ENCODE results near the gene CATSPERD.
"Not testable (repeated sequence)": the region's sequence is repeated elsewhere in the genome, so short reads cannot be mapped to it uniquely, and the experiment has no call there.

CATSPERD gene

GRCh38 chr19:5762608-5763217 is 42.3 kb downstream of the CATSPERD start:
- no peak for DNase-seq (ENCODE audit: insufficient read length, low spot score)
- no peak for TF ChIP-seq POLR2A (IDR thresholded peaks at IDR 0.05; ENCODE audit: low read depth, low read length)
- no peak for FAIRE-seq

DNA sequence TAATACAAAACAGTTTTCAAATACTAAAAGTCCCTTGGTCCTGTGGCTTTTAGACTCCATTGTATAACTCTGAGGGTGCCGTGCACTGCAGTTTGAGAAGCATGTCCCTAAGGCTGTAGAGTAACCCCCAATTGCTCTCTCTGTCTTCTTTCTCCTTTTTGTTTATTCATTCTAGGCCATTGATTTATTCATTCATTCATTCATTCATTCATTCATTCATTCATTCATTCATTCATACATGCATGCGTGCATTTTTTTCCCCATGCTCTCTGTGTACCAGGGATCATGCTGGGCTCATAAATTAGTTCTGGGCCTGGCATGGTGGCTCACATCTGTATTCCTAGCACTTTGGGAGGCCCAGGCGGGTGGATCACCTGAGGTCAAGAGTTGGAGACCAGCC is 44.8 kb downstream of the CATSPERD start:
- no peak for TF ChIP-seq POLR2A (IDR thresholded peaks at IDR 0.05; ENCODE audit: low read depth, low read length)
- DNase-seq (ENCODE audit: insufficient read length, low spot score) = no peak
- FAIRE-seq = no peak

DNA sequence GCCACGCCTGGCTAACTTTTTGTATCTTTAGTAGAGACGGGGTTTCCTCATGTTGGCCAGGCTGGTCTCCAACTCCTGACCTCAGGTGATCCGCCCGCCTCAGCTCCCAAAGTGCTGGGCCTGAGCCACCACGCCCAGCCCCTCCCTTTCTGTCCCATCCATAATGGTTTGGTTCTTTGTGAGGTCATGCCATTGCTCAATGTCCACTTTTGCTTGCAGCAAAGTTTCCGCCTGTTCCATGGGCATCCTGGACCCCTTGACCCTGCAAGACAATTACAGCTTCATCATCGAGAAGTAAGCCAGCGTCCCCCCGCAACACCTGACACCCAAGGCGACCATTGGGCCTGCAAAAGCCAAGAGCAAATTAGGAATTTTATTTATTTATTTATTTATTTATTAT is 47.5 kb downstream of the CATSPERD start:
- TF ChIP-seq POLR2A (IDR thresholded peaks at IDR 0.05; ENCODE audit: low read depth, low read length) = no peak
- DNase-seq (ENCODE audit: insufficient read length, low spot score) (no peak), FAIRE-seq (no peak)

DNA sequence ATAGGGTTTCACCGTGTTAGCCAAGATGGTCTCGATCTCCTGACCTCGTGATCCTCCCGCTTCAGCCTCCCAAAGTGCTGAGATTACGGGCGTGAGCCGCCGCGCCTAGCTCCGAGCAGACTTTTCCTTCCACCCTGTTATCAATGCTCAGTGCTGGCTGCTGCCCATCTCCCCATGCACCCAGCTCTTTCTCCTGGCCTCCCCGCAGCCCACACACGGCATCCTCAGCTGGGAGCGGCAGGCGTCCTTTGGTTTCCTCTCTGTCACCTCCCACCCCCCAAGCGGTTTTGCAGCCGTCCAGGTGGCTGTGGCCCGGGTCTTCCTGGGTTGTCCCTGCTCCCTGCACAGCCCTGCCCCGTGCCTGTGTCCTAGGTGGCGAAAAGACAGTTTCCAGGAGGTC is 52.0 kb downstream of the CATSPERD start:
- no peak for FAIRE-seq
- TF ChIP-seq POLR2A (IDR thresholded peaks at IDR 0.05; ENCODE audit: low read depth, low read length) = no peak
- DNase-seq (ENCODE audit: insufficient read length, low spot score) = no peak

DNA sequence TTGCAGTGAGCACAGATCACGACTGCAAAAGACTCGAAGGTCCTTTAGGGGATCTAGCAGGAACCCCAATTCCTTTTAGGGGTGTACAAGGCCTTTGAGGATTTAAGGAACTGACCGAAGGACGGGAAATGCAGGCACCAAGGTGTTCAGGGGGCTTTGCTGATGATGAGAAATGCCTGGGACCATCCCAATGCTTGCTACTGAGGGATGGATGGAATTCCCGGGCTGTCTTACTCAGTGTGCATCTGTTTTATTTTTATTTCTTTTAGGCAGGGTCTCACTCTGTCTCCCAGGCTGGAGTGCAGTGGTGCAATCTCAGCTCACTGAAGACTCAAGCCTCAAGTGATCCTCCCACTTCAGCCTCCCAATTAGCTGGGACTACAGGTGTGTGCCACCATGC is 52.8 kb downstream of the CATSPERD start:
- DNase-seq (ENCODE audit: insufficient read length, low spot score) (no peak), FAIRE-seq (no peak)
- no peak for TF ChIP-seq POLR2A (IDR thresholded peaks at IDR 0.05; ENCODE audit: low read depth, low read length)

DNA sequence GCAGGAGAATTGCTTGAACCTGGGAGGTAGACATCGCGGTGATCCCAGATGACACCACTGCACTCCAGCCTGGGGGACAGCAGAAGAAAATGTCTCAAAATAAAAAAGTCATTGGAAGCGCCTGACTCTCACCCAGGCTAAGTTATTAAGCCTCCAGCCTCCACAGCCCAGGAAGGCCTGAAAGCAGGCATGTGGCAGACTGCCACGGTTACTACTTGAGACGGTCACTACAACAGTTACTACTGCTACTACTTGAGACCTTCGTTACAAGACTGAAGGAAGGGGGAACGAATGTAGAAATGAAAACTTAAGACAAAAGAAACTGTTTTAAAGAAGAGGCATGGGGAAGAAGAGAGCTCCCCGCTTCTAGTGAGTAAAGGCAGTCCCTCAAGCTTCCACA is 54.5 kb downstream of the CATSPERD start:
- no peak for TF ChIP-seq POLR2A (IDR thresholded peaks at IDR 0.05; ENCODE audit: low read depth, low read length)
- DNase-seq (ENCODE audit: insufficient read length, low spot score) = no peak
- FAIRE-seq = no peak

- no peak for FAIRE-seq
- no peak for DNase-seq (ENCODE audit: insufficient read length, low spot score)
- TF ChIP-seq POLR2A (IDR thresholded peaks at IDR 0.05; ENCODE audit: low read depth, low read length) = no peak
Measured at GRCh38 chr19:5775668-5776309, 55.4 kb downstream of the CATSPERD start.

- FAIRE-seq = no peak
Measured at GRCh38 chr19:5778402-5778801, 58.0 kb downstream of the CATSPERD start.

DNA sequence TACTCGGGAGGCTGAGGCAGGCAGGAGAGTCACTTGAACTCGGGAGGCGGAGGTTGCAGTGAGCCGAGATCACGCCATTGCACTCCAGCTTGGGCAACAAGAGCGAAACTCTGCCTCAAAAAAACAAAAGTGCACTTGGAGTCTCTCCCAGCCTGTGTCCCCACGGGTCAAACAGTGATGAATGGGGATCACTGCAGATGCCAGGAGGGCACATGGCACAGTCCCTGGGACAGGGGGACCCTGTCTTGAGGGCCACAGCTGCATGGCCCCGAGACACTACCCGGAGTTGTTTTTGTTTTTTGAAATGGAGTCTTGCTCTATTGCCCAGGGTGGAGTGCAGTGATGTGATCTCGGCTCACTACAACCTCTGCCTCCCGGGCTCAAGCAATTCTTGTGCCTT is 60.5 kb downstream of the CATSPERD start:
- not testable (repeated sequence) for FAIRE-seq; DNase-seq (ENCODE audit: insufficient read length, low spot score)

More at GRCh38 chr19:5778402-5778801, 58.0 kb downstream of the CATSPERD start:
- DNase-seq (ENCODE audit: insufficient read length, low spot score) = no peak
- TF ChIP-seq POLR2A (IDR thresholded peaks at IDR 0.05; ENCODE audit: low read depth, low read length) = no peak

GRCh38 chr19:5782322-5782721 is 61.9 kb downstream of the CATSPERD start:
- FAIRE-seq (no peak), DNase-seq (ENCODE audit: insufficient read length, low spot score) (no peak)
- no peak for TF ChIP-seq POLR2A (IDR thresholded peaks at IDR 0.05; ENCODE audit: low read depth, low read length)

GRCh38 chr19:5782945-5783919 is 62.8 kb downstream of the CATSPERD start:
- DNase-seq (ENCODE audit: insufficient read length, low spot score) = no peak
- TF ChIP-seq POLR2A (IDR thresholded peaks at IDR 0.05; ENCODE audit: low read depth, low read length) = no peak
- no peak for FAIRE-seq

- FAIRE-seq (no peak), DNase-seq (ENCODE audit: insufficient read length, low spot score) (no peak)
- no peak for TF ChIP-seq POLR2A (IDR thresholded peaks at IDR 0.05; ENCODE audit: low read depth, low read length)
Measured at GRCh38 chr19:5784581-5785147, 64.2 kb downstream of the CATSPERD start, which contains the start of gene PRR22. TSS of gene PRR22 (minus strand) at chr19:5784746. CDS start at chr19:5784660, 86 bp downstream.

GRCh38 chr19:5785423-5785822 is 65.0 kb downstream of the CATSPERD start:
- FAIRE-seq = no peak
- TF ChIP-seq POLR2A (IDR thresholded peaks at IDR 0.05; ENCODE audit: low read depth, low read length) = no peak

More at GRCh38 chr19:5785423-5785822, 65.0 kb downstream of the CATSPERD start:
- DNase-seq (ENCODE audit: insufficient read length, low spot score) = no peak

All from H54 (cell line).